Measurements from ENCODE around the gene MIGA2. TPM values are rescaled to one million over a fixed set of nuclear protein-coding genes. Genes with fewer than 3 reads are reported as not detected.

MIGA2 gene
- total and polyA plus RNA-seq, 9 of the 15 experiments (the other 6 are each of a cell fraction or from before 2014, with no cell fraction given): 0.15 to 54.1 (median 18.0) TPM

DNA sequence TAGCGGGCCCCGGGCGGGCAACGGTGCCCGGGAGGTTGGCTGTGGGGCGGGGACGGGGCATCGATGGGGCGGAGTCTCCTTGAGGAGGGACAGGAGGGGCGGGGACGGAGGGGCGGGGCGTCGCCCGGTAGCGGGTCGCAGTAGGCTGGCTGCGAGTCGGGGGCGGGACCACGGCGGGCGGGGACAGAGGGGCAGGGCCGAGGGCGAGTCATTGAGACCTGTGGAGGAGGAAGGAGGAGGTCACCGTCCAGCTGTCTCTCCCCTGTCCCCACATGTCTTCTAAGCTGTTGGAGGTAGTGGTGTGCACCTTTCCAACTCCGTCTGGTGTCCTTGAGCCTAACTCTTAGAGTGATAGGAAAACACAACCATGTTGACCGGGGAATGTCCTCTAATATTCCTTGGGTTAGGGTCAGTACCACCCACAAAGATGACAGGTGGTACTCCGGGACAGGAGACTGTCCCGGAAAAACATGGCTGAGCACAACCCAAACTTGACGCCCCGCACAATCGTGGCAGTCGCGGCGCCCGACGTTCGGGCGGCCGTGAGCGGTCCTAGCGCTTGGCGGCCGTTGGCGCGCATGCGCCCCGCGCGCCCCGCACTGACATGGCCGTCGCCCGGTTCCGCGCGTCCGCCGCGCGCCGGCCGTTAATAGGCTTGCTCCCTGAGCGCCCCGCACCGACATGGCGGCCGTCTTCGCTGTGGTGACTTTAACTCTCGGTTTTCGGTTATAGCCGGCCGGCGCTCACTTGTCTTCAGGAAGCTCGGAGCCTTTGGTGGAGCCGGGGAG is 74.5 kb downstream of the MIGA2 start, which contains the start of the genes CRAT and PTPA (continued):
- TF ChIP-seq, protein P1, sequence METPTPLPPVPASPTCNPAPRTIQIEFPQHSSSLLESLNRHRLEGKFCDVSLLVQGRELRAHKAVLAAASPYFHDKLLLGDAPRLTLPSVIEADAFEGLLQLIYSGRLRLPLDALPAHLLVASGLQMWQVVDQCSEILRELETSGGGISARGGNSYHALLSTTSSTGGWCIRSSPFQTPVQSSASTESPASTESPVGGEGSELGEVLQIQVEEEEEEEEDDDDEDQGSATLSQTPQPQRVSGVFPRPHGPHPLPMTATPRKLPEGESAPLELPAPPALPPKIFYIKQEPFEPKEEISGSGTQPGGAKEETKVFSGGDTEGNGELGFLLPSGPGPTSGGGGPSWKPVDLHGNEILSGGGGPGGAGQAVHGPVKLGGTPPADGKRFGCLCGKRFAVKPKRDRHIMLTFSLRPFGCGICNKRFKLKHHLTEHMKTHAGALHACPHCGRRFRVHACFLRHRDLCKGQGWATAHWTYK (CRISPR knock-in tag; IDR thresholded peaks at IDR 0.05): peak; percentile 78
- TF ChIP-seq ELF4 (CRISPR knock-in tag; IDR thresholded peaks at IDR 0.05) (no peak), ZNF717 (CRISPR knock-in tag; IDR thresholded peaks at IDR 0.05) (no peak), BRCA1 (IDR thresholded peaks at IDR 0.05) (no peak), BRCA1 (CRISPR knock-in tag; IDR thresholded peaks at IDR 0.05) (no peak), FOS (IDR thresholded peaks at IDR 0.05; ENCODE audit: extremely low read depth, insufficient read length) (no peak), ARID1B (IDR thresholded peaks at IDR 0.05) (peak; percentile 63), EGR1 (conservative IDR thresholded peaks at IDR 0.05) (peak; percentile 27; the same call in 1 of the 2 replicates), STAG1 (CRISPR knock-in tag; IDR thresholded peaks at IDR 0.05; ENCODE audit: borderline replicate concordance) (no peak), MAFF (IDR thresholded peaks at IDR 0.05; ENCODE audit: low read length) (no peak), ZNF253 (CRISPR knock-in tag; conservative IDR thresholded peaks at IDR 0.05) (no peak), CEBPB (tag; IDR thresholded peaks at IDR 0.05) (no peak), MTF1 (CRISPR knock-in tag; IDR thresholded peaks at IDR 0.05; ENCODE audit: borderline replicate concordance) (no peak), MYC (IDR thresholded peaks at IDR 0.05; ENCODE audit: low read depth, low read length) (peak; percentile 11), MYC (CRISPR knock-in tag; IDR thresholded peaks at IDR 0.05; ENCODE audit: borderline replicate concordance, low read depth) (no peak), U2AF1 (optimal IDR thresholded peaks at IDR 0.05; ENCODE audit: low read depth, low read length) (no peak), SMAD3 (CRISPR knock-in tag; conservative IDR thresholded peaks at IDR 0.05) (0 out of 2 replicates have a peak, but pooled peaks have one; percentile 58), XRCC3 (IDR thresholded peaks at IDR 0.05) (no peak), ZNF184 (CRISPR knock-in tag; IDR thresholded peaks at IDR 0.05) (peak; percentile 84), BMI1 (IDR thresholded peaks at IDR 0.05; ENCODE audit: low read length) (no peak)
- TF ChIP-seq, protein P2, sequence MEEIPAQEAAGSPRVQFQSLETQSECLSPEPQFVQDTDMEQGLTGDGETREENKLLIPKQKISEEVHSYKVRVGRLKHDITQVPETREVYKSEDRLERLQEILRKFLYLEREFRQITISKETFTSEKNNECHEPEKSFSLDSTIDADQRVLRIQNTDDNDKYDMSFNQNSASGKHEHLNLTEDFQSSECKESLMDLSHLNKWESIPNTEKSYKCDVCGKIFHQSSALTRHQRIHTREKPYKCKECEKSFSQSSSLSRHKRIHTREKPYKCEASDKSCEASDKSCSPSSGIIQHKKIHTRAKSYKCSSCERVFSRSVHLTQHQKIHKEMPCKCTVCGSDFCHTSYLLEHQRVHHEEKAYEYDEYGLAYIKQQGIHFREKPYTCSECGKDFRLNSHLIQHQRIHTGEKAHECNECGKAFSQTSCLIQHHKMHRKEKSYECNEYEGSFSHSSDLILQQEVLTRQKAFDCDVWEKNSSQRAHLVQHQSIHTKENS (CRISPR knock-in tag; IDR thresholded peaks at IDR 0.05): no peak
- TF ChIP-seq, protein P3, sequence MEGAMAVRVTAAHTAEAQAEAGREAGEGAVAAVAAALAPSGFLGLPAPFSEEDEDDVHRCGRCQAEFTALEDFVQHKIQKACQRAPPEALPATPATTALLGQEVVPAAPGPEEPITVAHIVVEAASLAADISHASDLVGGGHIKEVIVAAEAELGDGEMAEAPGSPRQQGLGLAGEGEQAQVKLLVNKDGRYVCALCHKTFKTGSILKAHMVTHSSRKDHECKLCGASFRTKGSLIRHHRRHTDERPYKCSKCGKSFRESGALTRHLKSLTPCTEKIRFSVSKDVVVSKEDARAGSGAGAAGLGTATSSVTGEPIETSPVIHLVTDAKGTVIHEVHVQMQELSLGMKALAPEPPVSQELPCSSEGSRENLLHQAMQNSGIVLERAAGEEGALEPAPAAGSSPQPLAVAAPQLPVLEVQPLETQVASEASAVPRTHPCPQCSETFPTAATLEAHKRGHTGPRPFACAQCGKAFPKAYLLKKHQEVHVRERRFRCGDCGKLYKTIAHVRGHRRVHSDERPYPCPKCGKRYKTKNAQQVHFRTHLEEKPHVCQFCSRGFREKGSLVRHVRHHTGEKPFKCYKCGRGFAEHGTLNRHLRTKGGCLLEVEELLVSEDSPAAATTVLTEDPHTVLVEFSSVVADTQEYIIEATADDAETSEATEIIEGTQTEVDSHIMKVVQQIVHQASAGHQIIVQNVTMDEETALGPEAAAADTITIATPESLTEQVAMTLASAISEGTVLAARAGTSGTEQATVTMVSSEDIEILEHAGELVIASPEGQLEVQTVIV (CRISPR knock-in tag; IDR thresholded peaks at IDR 0.05; ENCODE audit: borderline replicate concordance): peak; percentile 19; the same call in 1 of the 2 replicates
- TF ChIP-seq, protein P4, sequence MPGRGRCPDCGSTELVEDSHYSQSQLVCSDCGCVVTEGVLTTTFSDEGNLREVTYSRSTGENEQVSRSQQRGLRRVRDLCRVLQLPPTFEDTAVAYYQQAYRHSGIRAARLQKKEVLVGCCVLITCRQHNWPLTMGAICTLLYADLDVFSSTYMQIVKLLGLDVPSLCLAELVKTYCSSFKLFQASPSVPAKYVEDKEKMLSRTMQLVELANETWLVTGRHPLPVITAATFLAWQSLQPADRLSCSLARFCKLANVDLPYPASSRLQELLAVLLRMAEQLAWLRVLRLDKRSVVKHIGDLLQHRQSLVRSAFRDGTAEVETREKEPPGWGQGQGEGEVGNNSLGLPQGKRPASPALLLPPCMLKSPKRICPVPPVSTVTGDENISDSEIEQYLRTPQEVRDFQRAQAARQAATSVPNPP (IDR thresholded peaks at IDR 0.05; ENCODE audit: borderline replicate concordance, insufficient read depth, insufficient read length): no peak
